Measurements from ENCODE around the gene SLC25A15.
"Not testable (repeated sequence)": the region's sequence is repeated elsewhere in the genome, so short reads cannot be mapped to it uniquely, and the experiment has no call there.

Gene SLC25A15

DNA sequence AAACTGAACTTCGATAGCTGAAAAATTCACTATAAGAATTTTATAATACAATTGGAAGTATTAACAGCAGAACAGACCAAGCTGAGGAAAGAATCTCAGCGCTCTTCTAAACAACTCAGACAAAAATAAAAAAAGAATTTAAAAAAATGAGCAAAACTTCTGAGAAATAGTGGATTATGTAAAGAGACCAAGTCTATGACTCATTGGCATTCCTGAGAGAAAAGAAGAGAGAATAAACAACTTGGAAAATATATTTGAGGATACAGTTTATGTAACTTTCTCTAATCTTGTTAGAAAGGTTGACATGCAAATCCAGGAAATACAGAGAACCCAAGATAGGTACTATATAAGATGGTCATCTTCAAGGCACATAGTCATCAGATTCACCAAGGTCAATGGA, 25.4 kb downstream of the SLC25A15 start:
- no peak for DNase-seq

DNA sequence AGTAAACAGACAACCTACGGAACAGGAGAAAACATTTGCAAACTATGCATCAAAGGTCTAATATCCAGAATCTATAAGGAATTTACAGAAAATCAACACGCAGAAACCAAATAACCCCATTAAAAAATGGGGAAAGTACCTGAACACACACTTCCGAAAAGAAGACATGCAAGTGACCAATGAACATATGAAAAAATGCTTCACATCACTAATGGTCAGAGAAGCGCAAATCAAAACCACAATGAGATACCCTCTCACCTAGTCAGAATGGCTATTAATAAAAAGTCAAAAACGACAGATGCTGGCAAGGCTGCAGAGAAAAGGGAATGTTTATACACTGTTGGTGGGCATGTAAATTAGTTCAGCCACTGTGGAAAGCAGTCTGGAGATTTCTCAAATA, 29.5 kb downstream of the SLC25A15 start:
- no peak for DNase-seq

DNA sequence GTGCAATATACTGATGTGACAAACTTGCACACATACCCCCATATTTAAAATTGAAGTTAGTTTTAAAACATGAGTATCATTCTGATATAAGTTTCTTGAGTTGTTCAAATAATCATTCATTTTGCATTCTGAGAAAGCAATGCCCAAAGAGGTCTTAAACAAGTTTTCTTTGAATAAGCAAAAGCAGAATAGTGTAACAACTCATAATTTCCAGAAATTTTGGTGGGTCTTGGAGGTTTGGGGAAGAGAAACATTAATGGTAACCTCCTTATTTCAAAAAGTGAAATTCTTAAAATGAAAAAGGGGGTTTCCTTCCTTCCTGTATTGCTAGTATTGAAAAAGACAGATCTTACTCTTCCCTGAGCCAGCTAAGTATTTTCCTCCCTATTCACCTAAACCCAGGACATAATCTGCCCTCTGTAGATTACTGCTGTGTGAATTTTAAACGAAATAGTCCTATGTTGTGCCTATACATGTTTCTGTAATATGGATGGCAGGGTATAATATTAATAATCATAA, 30.4 kb downstream of the SLC25A15 start:
- no peak for DNase-seq

DNA sequence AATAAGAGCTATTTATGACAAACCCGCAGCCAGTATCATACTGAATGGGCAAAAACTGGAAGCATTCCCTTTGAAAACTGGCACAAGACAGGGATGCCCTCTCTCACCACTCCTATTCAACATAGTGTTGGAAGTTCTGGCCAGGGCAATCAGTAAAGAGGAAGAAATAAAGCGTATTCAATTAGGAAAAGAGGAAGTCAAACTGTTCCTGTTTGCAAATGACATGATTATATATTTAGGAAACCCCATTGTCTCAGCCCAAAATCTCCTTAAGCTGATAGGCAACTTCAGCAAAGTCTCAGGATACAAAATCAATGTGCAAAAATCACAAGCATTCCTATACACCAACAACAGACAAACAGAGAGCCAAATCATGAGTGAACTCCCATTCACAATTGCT, 50.3 kb downstream of the SLC25A15 start:
- not testable (repeated sequence) for DNase-seq

DNA sequence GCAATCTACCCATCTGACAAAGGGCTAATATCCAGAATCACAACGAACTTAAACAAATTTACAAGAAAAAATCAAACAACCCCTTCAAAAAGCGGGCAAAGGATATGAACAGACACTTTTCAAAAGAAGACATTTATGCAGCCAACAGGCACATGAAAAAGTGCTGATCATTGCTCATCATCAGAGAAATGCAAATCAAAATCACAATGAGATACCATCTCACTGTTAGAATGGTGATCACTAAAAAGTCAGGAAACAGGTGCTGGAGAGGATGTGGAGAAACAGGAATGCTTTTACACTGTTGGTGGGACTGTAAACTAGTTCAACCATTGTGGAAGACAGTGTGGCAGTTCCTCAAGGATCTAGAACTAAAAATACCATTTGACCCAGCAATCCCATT, 51.5 kb downstream of the SLC25A15 start:
- DNase-seq = not testable (repeated sequence)

Data from activated CD4-positive, alpha-beta T cell treated with anti-CD3 and anti-CD28 coated beads, Interleukin-2, amount 50 U/mL, for 48 hours (primary cell).